Measurements from ENCODE around the gene EBI3. TPM values are rescaled to one million over a fixed set of nuclear protein-coding genes. Genes with fewer than 3 reads are reported as not detected.

EBI3 gene
- polyA plus RNA-seq, 1 of the 3 experiments (the other 2 are of a cell fraction): 3.7 TPM

DNA sequence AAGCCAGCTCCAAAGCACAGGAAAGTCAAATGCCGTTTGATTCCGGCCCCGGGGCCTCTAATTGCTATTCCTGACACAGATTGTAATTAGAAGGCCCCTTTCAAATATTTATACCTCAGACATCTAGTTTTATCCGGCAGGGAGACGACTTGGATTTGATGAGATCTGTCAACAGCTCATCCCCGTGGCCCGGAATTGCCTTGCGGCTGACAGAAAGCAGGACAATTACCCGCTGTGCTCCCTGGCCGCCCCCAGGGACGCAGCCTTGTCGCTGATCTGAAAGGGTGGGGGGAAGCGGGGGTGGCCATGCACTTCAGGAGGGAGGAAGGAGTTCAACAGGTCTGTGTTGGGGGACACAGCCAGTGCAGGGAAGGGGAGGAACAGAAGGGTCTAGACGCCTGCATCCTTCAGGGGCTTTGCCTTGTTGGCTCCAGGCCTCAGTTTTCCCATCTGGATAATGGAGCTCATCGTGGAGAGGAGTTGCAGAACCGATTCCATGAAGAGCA, 47.9 kb downstream of the EBI3 start (continued):
- TF ChIP-seq FOSL2 (IDR thresholded peaks at IDR 0.05; ENCODE audit: borderline replicate concordance, low read depth) (no peak), FOXJ3 (CRISPR knock-in tag; IDR thresholded peaks at IDR 0.05) (peak; percentile 84), SIN3A (IDR thresholded peaks at IDR 0.05; ENCODE audit: borderline replicate concordance, low read depth, low read length) (no peak), NRF1 (IDR thresholded peaks at IDR 0.05; ENCODE audit: low read depth, low read length) (no peak), FOXM1 (IDR thresholded peaks at IDR 0.05; ENCODE audit: low read depth) (no peak)
- TF ChIP-seq, protein P1, sequence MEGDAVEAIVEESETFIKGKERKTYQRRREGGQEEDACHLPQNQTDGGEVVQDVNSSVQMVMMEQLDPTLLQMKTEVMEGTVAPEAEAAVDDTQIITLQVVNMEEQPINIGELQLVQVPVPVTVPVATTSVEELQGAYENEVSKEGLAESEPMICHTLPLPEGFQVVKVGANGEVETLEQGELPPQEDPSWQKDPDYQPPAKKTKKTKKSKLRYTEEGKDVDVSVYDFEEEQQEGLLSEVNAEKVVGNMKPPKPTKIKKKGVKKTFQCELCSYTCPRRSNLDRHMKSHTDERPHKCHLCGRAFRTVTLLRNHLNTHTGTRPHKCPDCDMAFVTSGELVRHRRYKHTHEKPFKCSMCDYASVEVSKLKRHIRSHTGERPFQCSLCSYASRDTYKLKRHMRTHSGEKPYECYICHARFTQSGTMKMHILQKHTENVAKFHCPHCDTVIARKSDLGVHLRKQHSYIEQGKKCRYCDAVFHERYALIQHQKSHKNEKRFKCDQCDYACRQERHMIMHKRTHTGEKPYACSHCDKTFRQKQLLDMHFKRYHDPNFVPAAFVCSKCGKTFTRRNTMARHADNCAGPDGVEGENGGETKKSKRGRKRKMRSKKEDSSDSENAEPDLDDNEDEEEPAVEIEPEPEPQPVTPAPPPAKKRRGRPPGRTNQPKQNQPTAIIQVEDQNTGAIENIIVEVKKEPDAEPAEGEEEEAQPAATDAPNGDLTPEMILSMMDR (IDR thresholded peaks at IDR 0.05): no peak
- TF ChIP-seq, protein P2, sequence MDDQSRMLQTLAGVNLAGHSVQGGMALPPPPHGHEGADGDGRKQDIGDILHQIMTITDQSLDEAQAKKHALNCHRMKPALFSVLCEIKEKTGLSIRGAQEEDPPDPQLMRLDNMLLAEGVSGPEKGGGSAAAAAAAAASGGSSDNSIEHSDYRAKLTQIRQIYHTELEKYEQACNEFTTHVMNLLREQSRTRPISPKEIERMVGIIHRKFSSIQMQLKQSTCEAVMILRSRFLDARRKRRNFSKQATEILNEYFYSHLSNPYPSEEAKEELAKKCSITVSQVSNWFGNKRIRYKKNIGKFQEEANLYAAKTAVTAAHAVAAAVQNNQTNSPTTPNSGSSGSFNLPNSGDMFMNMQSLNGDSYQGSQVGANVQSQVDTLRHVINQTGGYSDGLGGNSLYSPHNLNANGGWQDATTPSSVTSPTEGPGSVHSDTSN (IDR thresholded peaks at IDR 0.05): no peak

DNA sequence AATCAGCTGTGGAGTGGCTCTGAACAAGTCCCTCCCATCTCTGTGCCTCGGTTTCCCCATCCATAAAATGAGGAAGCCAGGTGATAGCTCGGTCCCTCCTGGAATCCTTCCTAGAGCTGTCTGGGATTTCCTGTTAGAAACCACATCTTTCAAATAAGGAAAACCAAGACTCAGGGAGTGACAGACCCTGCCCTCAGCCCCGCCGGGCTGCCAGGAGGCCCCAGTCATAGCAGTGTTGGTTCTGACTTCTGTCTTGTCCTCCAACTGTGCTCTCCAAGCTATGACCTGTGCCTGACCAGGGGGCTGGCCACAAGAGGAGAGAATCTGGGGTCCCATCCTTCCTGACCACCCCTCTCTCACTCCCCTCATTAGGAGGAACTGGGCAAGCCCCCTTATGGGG, 48.7 kb downstream of the EBI3 start:
- Histone ChIP-seq H3K4me2 (no peak overlapping the region), H3K9me2 (no peaks in the 10 kb centered on the region), H3K4me1 (ENCODE audit: control insufficient read depth in 1 of 2, insufficient read depth in 2 of 2, low read depth in 1 of 2, low read length in 1 of 2) (peaks cover 0 to 14% of the 10 kb centered on the region in 2 experiments; a peak in 1 of 4 replicates), H4K20me1 (ENCODE audit: insufficient read depth) (no peaks in the 10 kb centered on the region), H3K36me3 (replicated peaks in 1 of 2; ENCODE audit: control insufficient read depth in 1 of 2, insufficient read depth in 2 of 2, low read length in 1 of 2) (no peaks in the 10 kb centered on the region), H2AFZ (ENCODE audit: low read depth) (no peak overlapping the region), H3K27me3 (ENCODE audit: insufficient read depth) (peaks cover 12% of the 10 kb centered on the region), H3K4me3 (ENCODE audit: low read depth in 2 of 2, low read length in 1 of 2) (peak overlapping the region in 1 of 2 experiments; percentile 14; a peak in 1 of 4 replicates), H3K9ac (no peak overlapping the region), H3K27ac (ENCODE audit: low read depth in 2 of 2, low read length in 1 of 2) (peak overlapping the region; percentile 50 to 99; a peak in 3 of 4 replicates), H3K9me3 (no peaks in the 10 kb centered on the region), H3F3A (replicated peaks; ENCODE audit: insufficient read depth) (no peaks in the 10 kb centered on the region), H3K79me2 (ENCODE audit: insufficient read depth) (no peaks in the 10 kb centered on the region)
- TF ChIP-seq EP300 (IDR thresholded peaks at IDR 0.05; ENCODE audit: borderline replicate concordance in 1 of 2, low read depth in 1 of 2, low read length in 1 of 2) (no peak), TEAD4 (IDR thresholded peaks at IDR 0.05; ENCODE audit: borderline replicate concordance, insufficient read depth) (no peak), EZH2phosphoT487 (IDR thresholded peaks at IDR 0.05; ENCODE audit: borderline replicate concordance, low read depth) (no peak)
- POLR2A ChIA-PET: interaction anchor here (0.6 to 3.3 kb wide), 8 partner anchors 10 to 65 kb away, joined by 3 to 32 read pairs (median 3); partner anchors contain the start of genes MPND and YJU2
- CTCF ChIA-PET: interaction anchor here (0.6 to 7.0 kb wide), 9 partner anchors 11 to 952 kb away, joined by 3 to 60 read pairs (median 6); partner anchors contain the start of genes MPND and SH3GL1
- no peak for DNase-seq
- WGBS (ENCODE audit: low lambda C conversion rate): 50% methylated on average over 2 of the region's 4 CpGs

Data from SK-N-SH (cell line).